ENCODE results near the gene SLC26A11.

Gene SLC26A11

GRCh38 chr17:80223838-80224497 is 3.7 kb downstream of the SLC26A11 start:
- H3K27ac ChIP-seq, result no peak overlapping the region
- H3K27me3 ChIP-seq (ENCODE audit: insufficient read depth, low read depth, severe bottlenecking), result no peaks in the 10 kb centered on the region
- no peak for DNase-seq
- no peaks in the 10 kb centered on the region for H3K9me3 ChIP-seq (ENCODE audit: severe bottlenecking)
- no peak for TF ChIP-seq CTCF (IDR thresholded peaks at IDR 0.05; ENCODE audit: low read depth, low read length)
- H3K36me3 ChIP-seq, result peaks cover 11% of the 10 kb centered on the region
- H3K4me3 ChIP-seq (ENCODE audit: low read depth, low read length), result no peak overlapping the region

DNA sequence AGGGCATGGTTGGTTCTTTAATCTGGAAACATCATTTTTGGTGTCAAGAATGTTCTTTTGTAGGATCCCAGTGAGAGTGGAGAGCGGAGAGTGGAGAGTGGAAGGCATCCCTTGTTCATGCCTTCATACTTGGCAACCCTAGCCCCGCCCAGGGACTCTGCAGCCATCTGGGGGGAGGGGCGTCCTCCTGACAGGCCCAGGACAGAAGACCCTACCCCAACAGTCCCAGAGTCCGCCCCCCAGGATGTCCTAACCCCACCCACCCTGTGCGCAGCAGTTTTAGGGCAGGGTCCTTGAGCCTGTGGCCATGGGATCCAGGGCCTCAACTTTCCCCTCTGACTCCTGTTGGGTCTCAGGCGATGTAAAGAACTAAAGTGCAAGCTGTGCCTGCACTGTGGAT is 4.5 kb downstream of the SLC26A11 start:
- H3K27me3 ChIP-seq (ENCODE audit: insufficient read depth, low read depth, severe bottlenecking), result no peaks in the 10 kb centered on the region
- H3K4me3 ChIP-seq (ENCODE audit: low read depth, low read length), result no peak overlapping the region
- TF ChIP-seq CTCF (IDR thresholded peaks at IDR 0.05; ENCODE audit: low read depth, low read length), result no peak
- no peaks in the 10 kb centered on the region for H3K9me3 ChIP-seq (ENCODE audit: severe bottlenecking)
- DNase-seq, result no peak
- peaks cover 11% of the 10 kb centered on the region for H3K36me3 ChIP-seq
- H3K27ac ChIP-seq, result no peak overlapping the region

- Histone ChIP-seq H3K4me3 (ENCODE audit: low read depth, low read length) (no peak overlapping the region), H3K27ac (no peak overlapping the region), H3K27me3 (ENCODE audit: insufficient read depth, low read depth, severe bottlenecking) (no peaks in the 10 kb centered on the region), H3K36me3 (peaks cover 11% of the 10 kb centered on the region), H3K9me3 (ENCODE audit: severe bottlenecking) (no peaks in the 10 kb centered on the region)
- TF ChIP-seq CTCF (IDR thresholded peaks at IDR 0.05; ENCODE audit: low read depth, low read length), result no peak
- DNase-seq, result no peak
These were observed 5.0 kb downstream of the SLC26A11 start for GRCh38 chr17:80225230-80225629.

GRCh38 chr17:80227156-80227555 is 6.9 kb downstream of the SLC26A11 start:
- Histone ChIP-seq H3K27ac (no peak overlapping the region), H3K4me3 (ENCODE audit: low read depth, low read length) (no peak overlapping the region), H3K36me3 (peaks cover 17% of the 10 kb centered on the region), H3K27me3 (ENCODE audit: insufficient read depth, low read depth, severe bottlenecking) (no peaks in the 10 kb centered on the region), H3K9me3 (ENCODE audit: severe bottlenecking) (peaks cover 3% of the 10 kb centered on the region)
- no peak for DNase-seq
- TF ChIP-seq CTCF (IDR thresholded peaks at IDR 0.05; ENCODE audit: low read depth, low read length), result no peak

GRCh38 chr17:80227666-80228065 is 7.4 kb downstream of the SLC26A11 start:
- DNase-seq, result no peak
- no peak for TF ChIP-seq CTCF (IDR thresholded peaks at IDR 0.05; ENCODE audit: low read depth, low read length)
- Histone ChIP-seq H3K9me3 (ENCODE audit: severe bottlenecking) (peaks cover 8% of the 10 kb centered on the region), H3K27me3 (ENCODE audit: insufficient read depth, low read depth, severe bottlenecking) (no peaks in the 10 kb centered on the region), H3K36me3 (peaks cover 14% of the 10 kb centered on the region), H3K27ac (no peak overlapping the region), H3K4me3 (ENCODE audit: low read depth, low read length) (no peak overlapping the region)

DNA sequence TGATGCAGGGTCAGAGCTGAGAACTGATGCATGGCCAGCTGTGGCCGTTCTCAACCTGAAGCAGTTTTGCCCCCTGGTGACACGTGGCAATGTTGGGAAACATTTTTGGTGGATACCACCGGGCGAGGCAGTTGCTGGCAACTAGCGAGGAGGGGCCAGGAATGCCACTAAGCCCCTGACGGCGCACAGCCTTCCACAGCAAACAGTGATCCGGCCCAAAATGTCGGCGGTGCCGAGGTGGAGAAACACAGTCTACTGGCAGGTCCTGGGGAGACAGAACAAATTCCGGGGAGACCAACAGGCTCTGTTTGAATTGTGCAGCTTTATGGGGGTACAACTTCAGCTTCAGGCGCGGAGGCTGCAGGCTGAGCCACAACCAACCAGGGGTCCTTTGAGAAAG is 8.2 kb downstream of the SLC26A11 start:
- no peaks in the 10 kb centered on the region for H3K27me3 ChIP-seq (ENCODE audit: insufficient read depth, low read depth, severe bottlenecking)
- H3K9me3 ChIP-seq (ENCODE audit: severe bottlenecking), result peaks cover 14% of the 10 kb centered on the region
- H3K4me3 ChIP-seq (ENCODE audit: low read depth, low read length), result no peak overlapping the region
- no peak for DNase-seq
- H3K27ac ChIP-seq, result no peak overlapping the region
- no peak for TF ChIP-seq CTCF (IDR thresholded peaks at IDR 0.05; ENCODE audit: low read depth, low read length)
- peaks cover 14% of the 10 kb centered on the region for H3K36me3 ChIP-seq

All from WERI-Rb-1 (cell line).